ENCODE results near the gene RBCK1. TPM values are rescaled to one million over a fixed set of nuclear protein-coding genes. Genes with fewer than 3 reads are reported as not detected.

RBCK1 gene
- total RNA-seq, 1 experiment from 2014 or later: 46.8 TPM

GRCh38 chr20:479487-479886, 71.4 kb downstream of the RBCK1 start:
- H3K4me3 Mint-ChIP-seq: no peak overlapping the region
- no peaks in the 10 kb centered on the region for H3K23me2 ChIP-seq (ENCODE audit: insufficient read length, low read depth, low read length, poor library complexity, severe bottlenecking)
- no peak overlapping the region for H2BK20ac ChIP-seq (ENCODE audit: low read depth, low read length, poor library complexity, severe bottlenecking)
- H3K27me3 ChIP-seq (ENCODE audit: insufficient read depth, low read length): no peaks in the 10 kb centered on the region
- no peak overlapping the region for H3K27ac Mint-ChIP-seq
- H2AFZ ChIP-seq (ENCODE audit: low read length): no peak overlapping the region
- no peak overlapping the region for H3K56ac ChIP-seq (ENCODE audit: insufficient read length, low read depth, low read length)
- no CpG with 5 or more reads among the region's 2 CpGs for WGBS (ENCODE audit: extremely low coverage, insufficient read length, low lambda C conversion rate)
- H3K18ac ChIP-seq (ENCODE audit: insufficient read length, low read depth, low read length): no peak overlapping the region
- no peak overlapping the region for H2BK15ac ChIP-seq (ENCODE audit: low read depth, low read length)
- H2BK120ac ChIP-seq (ENCODE audit: low read depth, low read length, poor library complexity, severe bottlenecking): no peak overlapping the region
- peaks cover 33 to 85% (median 60%) of the 10 kb centered on the region in 3 experiments for H3K36me3 Mint-ChIP-seq (ENCODE audit: insufficient read depth in 1 of 3, low read depth in 3 of 3)
- H3K27me3 Mint-ChIP-seq (ENCODE audit: low read depth): no peaks in the 10 kb centered on the region
- no peaks in the 10 kb centered on the region; a peak in 1 of 5 replicates for H3K9me3 Mint-ChIP-seq
- DNase-seq: no peak
- no peaks in the 10 kb centered on the region for H3K9me3 ChIP-seq (ENCODE audit: control insufficient read depth, low read depth, low read length)
- no peak overlapping the region for H3K4me2 ChIP-seq (ENCODE audit: insufficient read depth, insufficient read length, low read length)
- no peak overlapping the region for H2BK12ac ChIP-seq (ENCODE audit: insufficient read length, low read depth, low read length)
- no peaks in the 10 kb centered on the region for H3K4me1 ChIP-seq (ENCODE audit: insufficient read depth, low read length)
- H4K8ac ChIP-seq (replicated peaks; ENCODE audit: insufficient read length, low read depth, low read length): no peak overlapping the region
- H3K27ac ChIP-seq (ENCODE audit: insufficient read length, low read depth, low read length): no peak overlapping the region
- no peaks in the 10 kb centered on the region for H4K20me1 ChIP-seq (ENCODE audit: control insufficient read depth, insufficient read depth, insufficient read length)
- no peak overlapping the region for H3K4ac ChIP-seq (ENCODE audit: low read depth, low read length)
- no peaks in the 10 kb centered on the region for H3K79me2 ChIP-seq (ENCODE audit: insufficient read depth, low read length)
- no peak overlapping the region for H2AK5ac ChIP-seq (ENCODE audit: insufficient read length, low read length)
- H3K14ac ChIP-seq (ENCODE audit: insufficient read depth, low read length): no peak overlapping the region
- peaks cover 4% of the 10 kb centered on the region for H3K79me1 ChIP-seq (ENCODE audit: insufficient read depth, low read depth, low read length, poor library complexity, severe bottlenecking)
- TF ChIP-seq CTCF (conservative IDR thresholded peaks at IDR 0.05): no peak
- H3K9ac ChIP-seq (ENCODE audit: extremely low read depth, insufficient read length, low read length): no peak overlapping the region
- H3T11ph ChIP-seq (ENCODE audit: low read length): no peak overlapping the region
- no peak overlapping the region for H4K5ac ChIP-seq (ENCODE audit: insufficient read length, low read depth, low read length)
- no peak overlapping the region for H4K91ac ChIP-seq (ENCODE audit: insufficient read length, low read depth, low read length)
- no peaks in the 10 kb centered on the region for H3K4me1 Mint-ChIP-seq
- H3K23ac ChIP-seq (ENCODE audit: insufficient read length, low read depth, low read length): no peak overlapping the region
- no peak overlapping the region for H2BK5ac ChIP-seq (ENCODE audit: insufficient read length, low read length)

Measured in H9 (cell line).